HG03469 (cell line): ENCODE data around the gene ACVR1B.
"Not testable (repeated sequence)": the region's sequence is repeated elsewhere in the genome, so short reads cannot be mapped to it uniquely, and the experiment has no call there.

Experiments used
- ATAC-seq: cut with Tn5 transposase; IDR thresholded peaks from one replicate; pipeline ENCODE4 v1.9.1; 2021; ENCODE audit warnings: mild to moderate bottlenecking, moderate library complexity, moderate number of reproducible peaks; ENCODE audit not compliant: unreplicated experiment

Gene ACVR1B

DNA sequence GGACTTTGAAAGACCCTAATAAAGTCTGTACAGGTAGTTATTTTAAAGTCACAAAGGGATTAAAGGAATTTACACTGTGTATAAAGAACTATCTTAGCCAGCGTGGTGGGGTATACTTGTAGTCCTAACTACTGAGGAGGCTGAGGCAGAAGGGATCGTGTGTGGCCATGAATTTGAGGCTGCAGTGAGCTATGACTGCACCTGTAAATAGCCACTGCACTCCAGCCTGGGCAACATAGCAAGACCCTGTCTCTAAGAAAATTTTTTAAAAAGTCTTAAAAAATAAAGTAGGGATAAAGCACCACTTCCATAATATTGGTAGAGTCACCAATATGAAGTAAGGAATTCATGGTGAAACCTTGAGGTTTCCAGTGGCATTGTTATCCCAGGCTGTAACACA, 18.1 kb downstream of the ACVR1B start:
- no peak for ATAC-seq

DNA sequence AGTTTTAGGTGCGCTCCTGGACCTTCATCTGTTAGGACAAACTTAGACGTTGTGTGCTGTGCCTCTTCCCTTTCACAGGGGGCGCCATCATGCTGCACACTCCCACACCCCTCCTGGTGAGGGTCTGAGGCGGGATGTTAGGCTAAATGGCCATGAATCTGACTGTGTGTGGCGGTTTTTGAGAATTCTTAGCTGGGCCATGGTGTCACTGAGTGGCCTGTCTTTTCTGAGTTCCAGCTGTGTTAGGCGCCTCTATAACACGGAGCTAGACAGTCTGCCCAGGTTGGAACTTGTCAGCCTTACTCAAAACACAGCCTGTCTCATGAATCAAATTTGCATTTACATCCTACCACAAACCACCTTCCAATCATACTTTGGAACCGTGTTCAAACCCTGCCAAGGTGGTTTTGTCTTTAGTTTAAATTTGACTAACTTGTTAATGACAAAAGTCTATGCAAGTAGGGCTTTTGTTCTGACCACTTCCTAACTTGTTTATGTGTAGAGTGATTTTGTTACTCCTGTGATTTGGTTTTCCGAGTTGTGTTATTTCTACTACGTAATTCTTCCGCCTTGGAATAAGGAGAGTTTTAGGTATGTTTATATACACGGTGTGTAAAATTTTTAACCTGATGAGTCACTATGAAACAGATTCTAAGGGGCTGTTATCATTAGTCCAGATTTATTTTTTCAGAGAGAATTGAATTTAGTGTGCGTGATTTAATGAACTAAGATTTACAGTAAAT, 19.6 kb downstream of the ACVR1B start:
- peak; percentile 81 for ATAC-seq

DNA sequence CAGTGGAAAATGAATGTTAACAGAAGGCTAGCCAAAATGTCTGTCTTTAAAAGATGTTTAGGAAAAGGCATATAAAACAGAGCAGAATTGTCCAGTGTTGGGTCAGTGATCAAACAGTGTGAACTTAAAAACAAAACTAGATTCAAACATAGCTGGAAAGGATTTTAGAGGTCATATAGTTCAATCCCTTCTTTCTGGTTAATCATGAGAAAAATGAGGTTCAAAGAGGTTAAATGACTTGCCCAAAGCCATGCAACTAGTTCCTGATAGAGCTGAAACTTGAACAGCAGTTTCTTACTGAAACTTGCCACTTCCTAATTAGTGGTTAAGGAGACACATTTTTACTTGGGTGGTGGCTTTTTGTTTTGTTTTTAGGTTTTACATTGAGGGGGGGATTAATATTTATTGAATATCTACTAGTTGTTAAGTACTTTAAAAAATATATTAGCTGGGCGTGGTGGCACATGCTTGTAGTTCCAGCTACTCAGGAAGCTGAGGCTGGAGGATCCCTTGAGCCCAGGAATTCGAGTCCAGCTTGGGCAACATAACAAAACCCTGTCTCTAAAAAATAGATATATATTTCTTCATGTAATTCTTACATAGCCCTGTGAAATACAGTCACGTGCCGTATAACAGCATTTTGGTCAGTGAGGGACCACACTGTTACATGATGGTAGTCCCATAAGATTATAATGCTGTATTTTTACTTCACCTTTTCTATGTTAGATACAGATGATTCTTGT, 20.4 kb downstream of the ACVR1B start:
- no peak for ATAC-seq

DNA sequence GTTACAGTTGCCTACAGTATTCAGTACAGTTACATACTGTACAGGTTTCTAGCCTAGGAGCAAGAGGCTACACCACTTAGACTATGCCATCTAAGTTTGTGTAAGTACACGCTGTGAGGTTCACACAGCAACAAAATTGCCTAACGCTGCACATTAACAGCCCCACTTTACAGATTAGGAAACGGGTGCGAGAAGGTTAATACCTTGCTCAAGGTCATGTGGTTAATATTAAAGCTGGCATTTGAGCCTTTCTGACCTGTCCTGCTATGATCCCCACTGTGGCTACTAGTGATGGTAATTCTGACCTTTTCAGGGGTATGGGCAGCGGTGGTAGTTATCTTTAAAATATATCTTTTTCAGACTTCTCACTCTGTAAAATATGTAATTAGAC, 20.9 kb downstream of the ACVR1B start:
- no peak for ATAC-seq

DNA sequence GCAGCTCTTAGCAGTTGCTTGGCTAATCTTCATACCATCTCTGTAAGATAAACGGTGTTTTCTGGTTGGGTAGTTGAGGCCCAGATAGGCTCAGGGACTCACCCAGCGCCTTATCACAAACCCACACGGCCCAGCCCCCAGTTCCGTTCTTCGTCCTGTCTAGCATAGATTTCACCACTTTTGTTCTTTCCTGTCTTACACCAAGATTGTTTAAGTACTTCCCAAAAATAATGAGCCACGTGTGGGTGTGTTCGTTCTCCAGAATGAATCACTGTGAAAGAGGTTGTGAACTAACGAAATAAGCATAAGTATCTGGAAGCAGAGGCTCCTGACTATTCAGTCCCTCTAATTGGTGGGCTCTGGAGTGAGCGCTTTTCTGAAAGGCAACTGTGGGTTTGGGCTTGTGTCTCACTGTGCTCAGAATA, 21.4 kb downstream of the ACVR1B start:
- no peak for ATAC-seq

DNA sequence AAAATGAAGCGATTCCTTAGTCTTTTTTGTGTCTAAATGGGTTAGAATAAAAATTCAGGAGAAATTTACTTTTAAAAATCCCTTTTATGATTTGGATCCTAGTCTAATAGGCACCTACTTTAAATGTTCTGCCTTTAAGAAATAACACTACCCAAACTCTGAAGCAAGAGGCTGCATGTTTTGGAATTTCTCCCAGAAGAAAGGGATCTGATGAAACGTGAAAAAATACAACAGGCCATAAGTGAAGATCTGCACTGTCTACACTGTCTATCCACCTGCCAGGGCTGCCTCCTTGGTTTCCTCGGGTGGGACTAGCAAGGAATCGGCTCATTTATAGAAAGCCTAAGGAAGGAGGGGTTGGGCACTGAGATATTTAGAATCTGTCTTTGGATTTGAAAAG, 22.1 kb downstream of the ACVR1B start:
- ATAC-seq = no peak

DNA sequence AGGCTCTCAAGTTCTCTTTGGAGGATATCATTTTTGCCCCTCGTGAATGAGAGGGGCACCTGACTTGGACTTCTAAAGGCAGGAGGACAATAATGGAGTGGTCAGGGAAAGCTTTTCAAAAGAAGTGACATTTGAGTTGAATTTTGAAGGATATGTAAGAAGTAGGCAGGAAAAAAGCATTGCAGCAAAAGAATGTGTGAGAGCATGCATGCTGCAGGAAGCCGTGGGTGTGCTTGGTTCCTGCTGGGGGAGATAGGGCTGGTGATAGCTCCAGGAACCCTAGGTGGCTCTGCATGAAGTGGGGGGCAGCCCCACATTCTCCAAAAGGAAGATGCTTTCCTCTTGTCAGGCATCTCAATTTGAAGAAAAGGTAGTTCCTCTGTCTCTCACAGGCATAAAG, 23.1 kb downstream of the ACVR1B start:
- ATAC-seq = no peak

DNA sequence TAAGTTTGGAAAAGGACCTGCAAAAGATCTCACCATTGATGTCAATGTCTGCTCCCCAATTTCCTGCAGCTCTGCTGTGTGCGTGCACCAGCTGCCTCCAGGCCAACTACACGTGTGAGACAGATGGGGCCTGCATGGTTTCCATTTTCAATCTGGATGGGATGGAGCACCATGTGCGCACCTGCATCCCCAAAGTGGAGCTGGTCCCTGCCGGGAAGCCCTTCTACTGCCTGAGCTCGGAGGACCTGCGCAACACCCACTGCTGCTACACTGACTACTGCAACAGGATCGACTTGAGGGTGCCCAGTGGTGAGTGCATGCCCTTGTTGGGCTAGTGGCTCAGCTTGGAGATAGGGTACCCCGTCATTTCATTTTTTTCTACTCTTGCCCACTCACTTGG, 23.7 kb downstream of the ACVR1B start:
- ATAC-seq = no peak

DNA sequence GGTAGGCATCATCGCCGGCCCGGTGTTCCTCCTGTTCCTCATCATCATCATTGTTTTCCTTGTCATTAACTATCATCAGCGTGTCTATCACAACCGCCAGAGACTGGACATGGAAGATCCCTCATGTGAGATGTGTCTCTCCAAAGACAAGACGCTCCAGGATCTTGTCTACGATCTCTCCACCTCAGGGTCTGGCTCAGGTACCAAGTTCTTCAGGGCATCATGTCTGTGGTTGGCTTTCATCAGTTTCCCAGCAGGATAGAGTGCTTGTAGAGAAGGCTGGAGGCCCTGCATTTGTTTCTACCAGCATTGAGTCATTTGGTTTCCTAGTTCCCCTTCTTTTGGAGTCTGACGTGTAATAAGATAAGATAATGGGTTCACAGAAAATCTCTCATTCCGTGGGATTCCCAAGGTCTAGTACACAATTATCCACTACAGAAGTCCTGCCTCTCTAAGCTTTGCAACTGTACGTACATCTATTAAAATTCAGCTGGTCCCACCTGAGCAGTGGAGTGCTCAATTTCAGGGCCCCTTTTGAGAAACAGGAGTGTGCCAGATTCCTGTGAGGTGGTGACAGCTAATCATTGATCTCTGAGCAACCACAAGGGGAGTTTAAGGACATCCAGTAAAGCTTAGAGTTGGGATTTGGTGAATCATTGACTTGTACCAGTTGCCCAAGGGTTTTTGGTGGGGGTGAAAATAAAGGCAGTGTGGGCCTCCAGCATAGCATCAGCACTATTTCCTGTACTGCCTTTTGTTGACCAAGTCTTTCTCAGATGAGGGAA, 25.1 kb downstream of the ACVR1B start:
- ATAC-seq = no peak

DNA sequence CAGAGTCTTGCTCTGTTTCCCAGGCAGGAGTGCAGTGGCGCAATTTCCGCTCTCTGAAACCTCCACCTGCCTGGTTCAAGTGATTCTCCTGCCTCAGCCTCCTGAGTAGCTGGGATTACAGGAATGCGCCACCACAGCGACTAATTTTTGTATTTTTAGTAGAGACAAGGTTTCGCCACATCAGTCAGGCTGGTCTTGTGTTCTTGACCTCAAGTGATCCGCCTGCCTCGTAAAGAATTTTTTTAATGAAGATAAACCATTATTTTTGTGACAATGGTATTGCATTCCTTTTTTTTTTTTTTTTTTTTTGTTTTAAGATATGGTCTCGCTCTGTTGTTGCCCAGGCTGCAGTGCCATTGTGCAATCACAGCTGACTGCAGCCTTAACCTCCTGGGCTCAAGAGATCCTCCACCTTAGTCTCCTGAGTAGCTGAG, 25.8 kb downstream of the ACVR1B start:
- no peak for ATAC-seq

DNA sequence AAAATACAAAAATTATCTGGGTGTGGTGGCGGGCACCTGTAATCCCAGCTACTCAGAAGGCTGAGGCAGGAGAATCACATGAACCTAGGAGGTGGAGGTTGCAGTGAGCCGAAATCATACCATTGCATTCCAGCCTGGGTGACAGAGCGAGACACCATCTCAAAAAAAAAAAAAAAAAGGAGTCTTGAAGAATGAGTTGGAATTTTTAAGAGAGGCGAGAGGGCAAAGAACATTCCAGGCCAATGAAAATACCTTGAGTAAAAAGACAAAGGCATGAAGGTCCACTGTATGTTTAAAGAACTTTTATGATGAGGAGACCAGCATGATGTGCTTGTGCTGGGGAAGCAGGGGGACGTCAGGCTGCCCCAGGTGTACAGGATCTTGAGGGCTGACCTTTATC, 27.8 kb downstream of the ACVR1B start:
- ATAC-seq = not testable (repeated sequence)

DNA sequence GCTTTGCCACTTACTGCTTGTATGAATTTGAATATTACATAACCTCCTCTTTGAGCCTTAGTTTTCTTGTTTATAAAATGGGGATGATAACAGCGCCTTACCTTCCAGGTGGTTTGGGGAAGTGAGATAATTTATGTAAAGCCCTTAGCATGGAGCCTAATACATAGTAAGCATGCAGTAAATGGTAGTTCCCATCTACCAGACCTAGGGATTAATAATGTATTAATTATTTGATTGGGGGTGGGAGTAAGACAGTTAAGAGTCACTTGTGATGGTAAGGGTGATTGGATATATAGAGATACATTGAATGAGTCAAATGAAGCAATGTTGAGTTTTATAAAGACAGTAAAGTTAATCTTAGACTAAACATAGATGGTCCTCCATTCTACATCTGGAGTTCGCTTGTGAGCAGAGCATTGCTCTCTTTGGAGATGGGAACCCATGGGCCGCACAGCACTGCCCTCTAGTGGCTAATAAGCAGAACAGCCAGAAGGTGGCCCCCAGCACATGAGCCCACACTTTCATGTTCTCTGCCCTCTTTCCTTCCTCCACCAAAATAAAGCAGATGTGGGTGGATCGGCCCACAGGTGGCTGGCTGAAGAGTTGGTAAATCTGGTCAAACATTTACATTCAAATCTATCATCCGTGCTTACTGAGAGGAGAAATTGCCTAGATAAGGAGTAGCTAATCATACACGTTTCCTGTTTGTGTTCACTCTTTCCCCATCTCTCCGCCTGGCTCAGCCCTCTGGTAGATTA, 28.7 kb downstream of the ACVR1B start:
- ATAC-seq = no peak

DNA sequence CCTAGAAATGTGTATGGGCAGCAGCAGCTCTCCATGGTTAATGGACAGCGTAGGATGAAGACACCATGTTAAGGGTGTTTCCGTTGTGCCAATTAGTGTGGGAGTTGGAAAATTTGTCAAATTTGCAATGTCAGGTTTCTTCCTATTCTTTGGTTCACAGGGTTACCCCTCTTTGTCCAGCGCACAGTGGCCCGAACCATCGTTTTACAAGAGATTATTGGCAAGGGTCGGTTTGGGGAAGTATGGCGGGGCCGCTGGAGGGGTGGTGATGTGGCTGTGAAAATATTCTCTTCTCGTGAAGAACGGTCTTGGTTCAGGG, 29.3 kb downstream of the ACVR1B start:
- ATAC-seq = no peak

DNA sequence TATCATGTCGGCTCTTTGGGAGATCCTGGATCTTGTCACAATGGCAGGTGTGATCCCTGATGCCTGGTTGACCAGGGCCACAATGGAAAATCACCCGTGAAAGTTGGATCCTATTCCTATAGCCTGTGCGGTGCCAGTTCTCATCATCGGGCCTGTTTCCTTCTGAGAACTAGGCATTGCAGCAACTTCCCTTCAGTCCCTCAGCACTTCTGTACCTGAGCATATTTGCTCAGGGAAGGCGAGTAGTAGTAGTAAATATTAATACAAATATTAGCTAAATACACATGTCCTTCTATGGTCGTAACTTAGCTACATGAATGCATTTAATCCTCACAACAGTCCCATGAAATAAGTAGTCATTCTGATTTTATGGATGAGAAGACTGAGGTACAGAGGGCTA, 33.2 kb downstream of the ACVR1B start:
- ATAC-seq = no peak

DNA sequence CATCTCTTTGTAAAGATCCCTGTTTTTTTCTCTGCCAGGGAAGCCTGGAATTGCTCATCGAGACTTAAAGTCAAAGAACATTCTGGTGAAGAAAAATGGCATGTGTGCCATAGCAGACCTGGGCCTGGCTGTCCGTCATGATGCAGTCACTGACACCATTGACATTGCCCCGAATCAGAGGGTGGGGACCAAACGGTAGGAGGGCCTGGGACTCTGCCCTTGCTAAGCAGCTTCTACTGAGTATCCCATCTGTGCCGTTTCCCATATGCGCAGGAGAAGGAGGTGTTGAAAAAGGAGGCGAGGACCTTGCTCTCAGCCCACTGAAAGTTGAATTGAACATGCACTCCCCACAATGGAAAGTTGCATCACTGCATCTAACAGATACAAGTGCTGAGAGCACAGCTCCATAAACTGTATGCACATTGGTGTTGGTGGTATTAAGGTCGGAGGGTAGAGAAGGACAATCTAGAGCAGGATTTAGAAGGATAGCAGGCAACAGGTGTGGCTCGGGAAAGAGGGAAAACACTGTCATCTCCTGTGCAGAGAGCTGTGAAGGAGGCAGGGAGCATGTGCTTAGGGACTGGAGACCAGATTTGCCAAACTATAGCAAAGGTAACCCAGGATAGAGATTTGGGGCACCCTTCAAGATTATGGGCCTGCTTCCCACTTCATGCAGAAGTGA, 33.8 kb downstream of the ACVR1B start:
- ATAC-seq = no peak

DNA sequence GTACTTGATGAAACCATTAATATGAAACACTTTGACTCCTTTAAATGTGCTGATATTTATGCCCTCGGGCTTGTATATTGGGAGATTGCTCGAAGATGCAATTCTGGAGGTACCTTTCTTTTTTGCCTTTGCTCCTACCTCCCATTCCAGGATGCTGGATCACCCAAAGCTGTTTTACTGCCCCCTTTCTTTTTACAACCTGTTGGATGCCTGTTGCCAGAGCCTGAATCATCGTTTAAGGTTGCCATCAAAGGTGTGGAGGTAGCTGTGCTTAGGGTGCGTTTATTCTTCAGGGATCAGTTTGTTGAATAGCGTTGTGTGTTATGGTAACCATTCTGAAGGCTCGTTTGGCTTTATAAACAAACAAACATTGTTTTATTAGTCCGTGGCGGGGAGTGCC, 35.3 kb downstream of the ACVR1B start:
- ATAC-seq = no peak

DNA sequence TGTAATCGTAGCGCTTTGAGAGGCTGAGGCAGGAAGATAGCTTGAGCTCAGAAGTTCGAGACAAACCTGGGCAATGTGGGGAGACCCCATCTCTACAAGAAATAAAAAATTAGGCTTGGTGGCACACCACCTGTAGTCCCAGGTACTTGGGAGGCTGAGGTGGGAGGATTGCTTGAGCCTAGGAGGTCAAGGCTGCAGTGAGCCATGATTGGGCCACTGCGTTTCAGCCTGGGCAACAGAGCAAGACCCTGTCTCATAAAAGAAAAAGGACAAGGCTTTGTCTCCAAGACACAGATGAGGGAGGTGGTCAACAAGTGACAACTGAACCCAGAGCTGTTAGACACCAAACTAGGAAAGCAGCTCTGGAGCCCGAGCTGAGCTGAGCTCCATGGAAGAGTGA, 40.7 kb downstream of the ACVR1B start:
- ATAC-seq = no peak

DNA sequence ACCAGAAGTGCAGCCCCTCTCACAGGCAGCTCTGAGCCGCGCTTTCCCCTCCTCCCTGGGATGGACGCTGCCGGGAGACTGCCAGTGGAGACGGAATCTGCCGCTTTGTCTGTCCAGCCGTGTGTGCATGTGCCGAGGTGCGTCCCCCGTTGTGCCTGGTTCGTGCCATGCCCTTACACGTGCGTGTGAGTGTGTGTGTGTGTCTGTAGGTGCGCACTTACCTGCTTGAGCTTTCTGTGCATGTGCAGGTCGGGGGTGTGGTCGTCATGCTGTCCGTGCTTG, 43.0 kb downstream of the ACVR1B start:
- no peak for ATAC-seq

DNA sequence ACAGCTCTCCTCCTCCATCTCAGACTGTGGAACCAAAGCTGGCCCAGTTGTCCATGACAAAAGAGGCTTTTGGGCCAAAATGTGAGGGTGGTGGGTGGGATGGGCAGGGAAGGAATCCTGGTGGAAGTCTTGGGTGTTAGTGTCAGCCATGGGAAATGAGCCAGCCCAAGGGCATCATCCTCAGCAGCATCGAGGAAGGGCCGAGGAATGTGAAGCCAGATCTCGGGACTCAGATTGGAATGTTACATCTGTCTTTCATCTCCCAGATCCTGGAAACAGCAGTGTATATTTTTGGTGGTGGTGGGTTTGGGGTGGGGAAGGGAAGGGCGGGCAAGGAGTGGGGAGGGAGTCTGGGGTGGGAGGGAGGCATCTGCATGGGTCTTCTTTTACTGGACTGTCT, 43.5 kb downstream of the ACVR1B start:
- ATAC-seq = no peak

DNA sequence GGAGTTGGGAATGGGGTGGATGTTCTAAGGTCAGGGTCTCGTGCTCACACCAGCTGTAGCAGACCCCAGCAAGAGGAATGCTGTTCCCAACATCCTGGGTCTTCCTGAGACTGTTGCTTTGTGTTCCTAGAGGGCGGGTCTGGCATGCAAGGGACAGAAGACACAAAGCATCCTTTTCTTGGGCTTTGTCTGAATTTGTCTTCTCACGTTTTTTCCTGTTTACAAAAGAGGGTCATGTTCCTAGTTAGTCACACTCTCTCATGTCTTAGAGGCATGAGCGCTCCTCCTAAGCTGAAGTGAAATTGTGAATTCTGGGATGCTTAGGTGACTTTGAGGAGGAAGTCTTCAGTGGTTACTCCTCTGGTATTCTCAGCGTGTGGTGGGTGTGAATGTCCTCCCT, 45.6 kb downstream of the ACVR1B start:
- ATAC-seq = no peak

DNA sequence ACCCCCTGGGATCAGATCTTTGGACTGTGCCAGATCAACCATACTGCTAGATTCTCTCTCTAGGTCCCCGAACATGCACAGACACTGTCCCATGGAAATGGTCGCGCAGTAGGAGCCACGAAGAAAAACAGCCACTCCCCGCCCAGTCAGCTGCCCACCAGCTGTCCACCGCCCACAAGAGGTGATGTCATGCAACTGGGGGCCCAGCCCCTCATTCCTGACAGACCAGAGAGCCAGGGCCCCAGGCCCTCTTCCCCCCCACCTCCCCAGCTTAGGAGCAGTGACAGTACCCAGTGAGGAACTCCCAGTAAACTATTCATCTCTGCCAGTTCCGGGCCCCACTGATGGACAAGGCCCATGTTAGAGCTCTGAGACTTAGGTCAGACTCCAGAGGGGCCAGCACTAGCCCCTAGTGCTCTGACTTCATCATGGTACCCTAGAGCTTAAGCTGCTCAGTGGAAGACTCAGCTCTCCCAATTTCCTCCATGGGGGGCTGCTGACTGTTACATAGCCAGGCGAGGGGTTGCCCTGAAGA, 51.6 kb downstream of the ACVR1B start:
- no peak for ATAC-seq
